K562 (cell line): Measurements from ENCODE around the gene PDE6H. TPM values are rescaled to one million over a fixed set of nuclear protein-coding genes. Genes with fewer than 3 reads are reported as not detected.

Source experiments
- ATAC-seq: fragments of 200-7000 bp; cut with Tn5 transposase; 3 replicates; pipeline ENCODE4 v1.9.1; 2020; ENCODE audit warnings: moderate library complexity
- BruUV-seq: library from RNA; stranded (reverse); fragments of 400-500 nt; replicated peaks from 2 replicates; lab custom pipeline; 2021; lab: Mats Ljungman, UMichigan
- CTCF ChIA-PET: fragments of 300-600 bp; formaldehyde crosslinking; extraction: SDS; loops from one replicate; lab custom pipeline; 2021; ENCODE audit warnings: low intra/inter-chr PET ratio; lab: Yijun Ruan, JAX
- POLR2A ChIA-PET: fragments of 300-600, 350-650 bp; sonication (Branson Sonifier 250); formaldehyde crosslinking; extraction: SDS; loops from one replicate; lab custom pipeline; 2021; ENCODE audit warnings: antibody characterized with exemption, inconsistent platforms; lab: Yijun Ruan, JAX
- DNase-seq, 4 experiments: peaks; one replicate each; pipeline versions ENCODE4 v3.0.0 to v3.0.0-alpha.2; 2011 to 2018; ENCODE audit warnings: low spot score in 3 of 4, mixed read lengths in 3 of 4; ENCODE audit errors: extremely low read depth in 1 of 4
- FAIRE-seq: peaks from 2 replicates; lab custom pipeline; 2011; peaks lifted over from hg19 to GRCh38; lab: Jason Lieb, UNC
- H2AFZ ChIP-seq: 2 replicates; pipeline ENCODE4 v1.6.0; 2011; ENCODE audit warnings: low read depth, low read length, control low read depth, inconsistent platforms
- H3K27ac ChIP-seq: fragments of 200-600 bp; 3 replicates; pipeline ENCODE4 v1.8.0; 2011; ENCODE audit warnings: low read depth, mild to moderate bottlenecking, control low read depth, inconsistent platforms, low read length, moderate library complexity, mixed read lengths; ENCODE audit errors: extremely low read depth
- H3K27me3 ChIP-seq, 2 experiments: fragments of 300-600 bp in 1 of 2; 2 replicates in 1 of 2; 3 replicates in 1 of 2; pipeline versions ENCODE4 v1.6.0 to v1.8.0; 2011; ENCODE audit warnings: inconsistent platforms in 2 of 2, low read length in 2 of 2, mild to moderate bottlenecking in 1 of 2, mixed read lengths in 1 of 2, moderate library complexity in 1 of 2; ENCODE audit not compliant: control insufficient read depth in 2 of 2, insufficient read depth in 2 of 2
- H3K36me3 ChIP-seq: fragments of 300-600 bp; 3 replicates; pipeline ENCODE4 v1.8.0; 2011; ENCODE audit warnings: mild to moderate bottlenecking, low read length, inconsistent platforms; ENCODE audit not compliant: control insufficient read depth, insufficient read depth
- H3K4me1 ChIP-seq, 2 experiments: fragments of 200-600 bp in 1 of 2; replicated peaks in 1 of 2; 2 replicates in 1 of 2; 3 replicates in 1 of 2; pipeline versions ENCODE4 v1.5.1 to v1.8.0; 2011; ENCODE audit warnings: inconsistent platforms in 2 of 2, low read length in 2 of 2, mild to moderate bottlenecking in 1 of 2, mixed read lengths in 1 of 2, moderate library complexity in 1 of 2; ENCODE audit not compliant: control insufficient read depth in 2 of 2, insufficient read depth in 2 of 2
- H3K4me2 ChIP-seq: 2 replicates; pipeline ENCODE4 v1.6.1; 2011; ENCODE audit warnings: low read length, control low read depth, inconsistent platforms, mixed read lengths; ENCODE audit not compliant: insufficient read depth
- H3K4me3 ChIP-seq: fragments of 200-600 bp; sonication (generic), shearing (Covaris generic); 2 replicates; pipeline ENCODE4 v1.5.1; 2016; ENCODE audit warnings: control low read depth, inconsistent platforms
- H3K79me2 ChIP-seq: fragments of 200-600 bp; 3 replicates; pipeline ENCODE4 v1.8.0; 2011; ENCODE audit warnings: low read length, inconsistent platforms; ENCODE audit not compliant: control insufficient read depth, insufficient read depth
- H3K9ac ChIP-seq, 2 experiments: 2 replicates each; pipeline versions ENCODE4 v1.6.0 to v1.6.1; 2011; ENCODE audit warnings: low read depth in 2 of 2, low read length in 2 of 2, control low read depth in 1 of 2, inconsistent platforms in 1 of 2, mild to moderate bottlenecking in 1 of 2, mixed read lengths in 1 of 2; ENCODE audit not compliant: insufficient read depth in 1 of 2
- H3K9me1 ChIP-seq: one replicate; pipeline ENCODE4 v1.6.0; 2011; ENCODE audit warnings: inconsistent platforms, mild to moderate bottlenecking, low read length, moderate library complexity; ENCODE audit not compliant: control insufficient read depth, insufficient read depth
- H3K9me3 ChIP-seq: replicated peaks from 2 replicates; pipeline ENCODE4 v1.5.1; 2011; ENCODE audit warnings: low read depth, low read length, inconsistent platforms; ENCODE audit not compliant: control insufficient read depth, insufficient read depth
- H4K20me1 ChIP-seq: replicated peaks from 2 replicates; pipeline ENCODE4 v1.6.1; 2011; ENCODE audit warnings: low read length, inconsistent platforms, mixed read lengths; ENCODE audit not compliant: control insufficient read depth, insufficient read depth
- CBFA2T2 ChIP-seq: fragments of 450-650 bp; conservative IDR thresholded peaks from 2 replicates; pipeline ENCODE4 v1.6.1; 2017; ENCODE audit warnings: mild to moderate bottlenecking
- CTBP1 ChIP-seq: fragments of 450-650 bp; IDR thresholded peaks from 2 replicates; pipeline ENCODE4 v1.6.1; 2016; ENCODE audit warnings: borderline replicate concordance
- HNRNPK ChIP-seq: fragments of 200-400 bp; formaldehyde crosslinking; IDR thresholded peaks from one replicate; pipeline ENCODE4 v1.6.1; 2018; ENCODE audit warnings: mild to moderate bottlenecking, low read depth, low read length; ENCODE audit not compliant: poor library complexity, severe bottlenecking
- NCOA4 ChIP-seq: fragments of 450-650 bp; IDR thresholded peaks from 2 replicates; pipeline ENCODE4 v1.6.1; 2018; ENCODE audit warnings: mild to moderate bottlenecking; ENCODE audit not compliant: partially characterized antibody
- PRMT5 ChIP-seq: sonication (generic); formaldehyde crosslinking; IDR thresholded peaks from 2 replicates; pipeline ENCODE4 v1.5.0; 2020; ENCODE audit warnings: missing genetic modification reagents
- SMARCB1 ChIP-seq: IDR thresholded peaks from 2 replicates; pipeline ENCODE4 v1.6.1; 2011; ENCODE audit warnings: improper control_type of control experiment, low read depth; ENCODE audit not compliant: insufficient read length
- ZBTB8A ChIP-seq: fragments of 450-650 bp; IDR thresholded peaks from 2 replicates; pipeline ENCODE4 v1.6.1; 2018; ENCODE audit warnings: mild to moderate bottlenecking, moderate library complexity; ENCODE audit not compliant: partially characterized antibody
- ZNF830 ChIP-seq: fragments of 250-450 bp; sonication (Bioruptor Pico); IDR thresholded peaks from 2 replicates; pipeline ENCODE4 v1.5.0; 2021; ENCODE audit warnings: mild to moderate bottlenecking
- WGBS: fragments of 100-300 bp; shearing (Covaris generic); methylation state at CpG from one replicate; pipeline ENCODE4 v1.1.6; 2016; ENCODE audit warnings: low coverage, mixed read lengths; ENCODE audit not compliant: insufficient coverage; ENCODE audit errors: missing lambda C conversion rate; 5-methylcytosine and 5-hydroxymethylcytosine counted together
- in situ Hi-C: fragments of 300-500 bp; cut with MboI; formaldehyde crosslinking; loops from 4 replicates; pipeline ENCODE4 v1.15.0; 2018; ENCODE audit warnings: inconsistent platforms, mixed read lengths
- intact Hi-C: fragments of 100-400 bp; cut with micrococcal nuclease; formaldehyde crosslinking; loops from 2 replicates; pipeline ENCODE4 v1.14.2; 2022
- polyA plus RNA-seq, 8 experiments: library from polyadenylated mRNA; depleted of rRNA in 4 of 8; stranded (reverse) in 5 of 8; unstranded in 3 of 8; fragments of >200 nt; fragmentation: Nextera tagmentation in 2 of 8; fragmentation: Illumina TruSeq in 1 of 8; extraction: Ambion mirVana in 2 of 8; extraction: Trizol in 1 of 8; gene quantifications; 2 replicates each; pipeline versions ENCODE4 v1.2.1 to v1.2.3, GENCODE V29; 2011 to 2014; ENCODE audit warnings: inconsistent platforms in 1 of 8, missing spikeins in 1 of 8
- total RNA-seq, 7 experiments: library from RNA; depleted of rRNA in 6 of 7; stranded (reverse); fragments of >200 nt in 6 of 7; fragmentation: Illumina TruSeq in 2 of 7; extraction: Trizol in 2 of 7; gene quantifications; 2 replicates each; pipeline versions ENCODE4 v1.2.1 to v1.2.3, GENCODE V29; 2011 to 2021; ENCODE audit warnings: low replicate concordance in 1 of 7
- TF ChIP-seq, protein P1 (sequence below): fragments of 250-450 bp; sonication (Bioruptor Pico); IDR thresholded peaks from 2 replicates; pipeline ENCODE4 v1.5.0; 2020; ENCODE audit warnings: mild to moderate bottlenecking, borderline replicate concordance
- TF ChIP-seq, protein P2 (sequence below): fragments of 450-650 bp; IDR thresholded peaks from 2 replicates; pipeline ENCODE4 v1.6.1; 2014; ENCODE audit warnings: low read depth, mild to moderate bottlenecking, moderate library complexity, borderline replicate concordance

PDE6H gene
- total and polyA plus RNA-seq, 9 of the 15 experiments (the other 6 are each of a cell fraction or from before 2014, with no cell fraction given), result 0.15 TPM; not detected in 8

DNA sequence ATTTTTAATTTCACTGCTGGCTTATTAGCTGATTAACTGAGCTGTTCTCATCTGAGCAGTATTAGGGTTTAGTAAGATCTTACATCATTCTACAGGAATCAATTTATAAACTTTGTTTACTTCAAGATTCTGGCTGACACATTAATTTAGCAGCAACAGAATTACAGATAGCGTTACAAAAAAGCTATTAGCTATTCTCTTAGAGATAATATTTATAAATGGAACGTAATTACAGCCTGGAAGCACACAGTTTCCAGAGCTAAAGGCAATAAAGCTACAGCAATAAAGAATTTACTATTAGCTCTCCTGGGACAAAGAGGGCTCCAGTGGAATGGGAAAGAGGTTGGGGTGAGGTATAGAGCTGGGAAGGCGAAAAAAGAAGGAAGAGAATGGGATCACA lies 34.7 kb downstream of the PDE6H start:
- no peaks in the 10 kb centered on the region for H3K27me3 ChIP-seq
- intact Hi-C loops, result loop anchor here (10.0 kb wide), 1 partner anchor 257 kb away; no protein-coding TSS in a partner anchor
- no peak overlapping the region for H3K27ac ChIP-seq
- no peak overlapping the region for H3K9ac ChIP-seq
- ATAC-seq (no peak), DNase-seq (no peak), FAIRE-seq (no peak)
- H4K20me1 ChIP-seq, result no peaks in the 10 kb centered on the region
- no peak overlapping the region for H3K4me3 ChIP-seq
- in situ Hi-C loops, result no loop called here
- H3K9me3 ChIP-seq, result no peaks in the 10 kb centered on the region
- no TSS peak for BruUV-seq
- H3K36me3 ChIP-seq, result no peaks in the 10 kb centered on the region
- 0% methylated on average over 3 of the region's 3 CpGs for WGBS
- no peaks in the 10 kb centered on the region for H3K79me2 ChIP-seq
- H3K9me1 ChIP-seq, result no peaks in the 10 kb centered on the region
- no peak overlapping the region for H3K4me2 ChIP-seq
- CTCF ChIA-PET, result no interaction called here
- H3K4me1 ChIP-seq, result no peaks in the 10 kb centered on the region
- POLR2A ChIA-PET, result no interaction called here
- no peak overlapping the region for H2AFZ ChIP-seq
- TF ChIP-seq NCOA4 (no peak), CBFA2T2 (no peak), HNRNPK (no peak), ZBTB8A (no peak), CTBP1 (no peak), PRMT5 (no peak), SMARCB1 (no peak), ZNF830 (CRISPR knock-in tag) (no peak)
- TF ChIP-seq, protein P1, sequence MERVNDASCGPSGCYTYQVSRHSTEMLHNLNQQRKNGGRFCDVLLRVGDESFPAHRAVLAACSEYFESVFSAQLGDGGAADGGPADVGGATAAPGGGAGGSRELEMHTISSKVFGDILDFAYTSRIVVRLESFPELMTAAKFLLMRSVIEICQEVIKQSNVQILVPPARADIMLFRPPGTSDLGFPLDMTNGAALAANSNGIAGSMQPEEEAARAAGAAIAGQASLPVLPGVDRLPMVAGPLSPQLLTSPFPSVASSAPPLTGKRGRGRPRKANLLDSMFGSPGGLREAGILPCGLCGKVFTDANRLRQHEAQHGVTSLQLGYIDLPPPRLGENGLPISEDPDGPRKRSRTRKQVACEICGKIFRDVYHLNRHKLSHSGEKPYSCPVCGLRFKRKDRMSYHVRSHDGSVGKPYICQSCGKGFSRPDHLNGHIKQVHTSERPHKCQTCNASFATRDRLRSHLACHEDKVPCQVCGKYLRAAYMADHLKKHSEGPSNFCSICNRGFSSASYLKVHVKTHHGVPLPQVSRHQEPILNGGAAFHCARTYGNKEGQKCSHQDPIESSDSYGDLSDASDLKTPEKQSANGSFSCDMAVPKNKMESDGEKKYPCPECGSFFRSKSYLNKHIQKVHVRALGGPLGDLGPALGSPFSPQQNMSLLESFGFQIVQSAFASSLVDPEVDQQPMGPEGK (CRISPR knock-in tag), result no peak
- TF ChIP-seq, protein P2, sequence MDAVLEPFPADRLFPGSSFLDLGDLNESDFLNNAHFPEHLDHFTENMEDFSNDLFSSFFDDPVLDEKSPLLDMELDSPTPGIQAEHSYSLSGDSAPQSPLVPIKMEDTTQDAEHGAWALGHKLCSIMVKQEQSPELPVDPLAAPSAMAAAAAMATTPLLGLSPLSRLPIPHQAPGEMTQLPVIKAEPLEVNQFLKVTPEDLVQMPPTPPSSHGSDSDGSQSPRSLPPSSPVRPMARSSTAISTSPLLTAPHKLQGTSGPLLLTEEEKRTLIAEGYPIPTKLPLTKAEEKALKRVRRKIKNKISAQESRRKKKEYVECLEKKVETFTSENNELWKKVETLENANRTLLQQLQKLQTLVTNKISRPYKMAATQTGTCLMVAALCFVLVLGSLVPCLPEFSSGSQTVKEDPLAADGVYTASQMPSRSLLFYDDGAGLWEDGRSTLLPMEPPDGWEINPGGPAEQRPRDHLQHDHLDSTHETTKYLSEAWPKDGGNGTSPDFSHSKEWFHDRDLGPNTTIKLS, result no peak
